Stimulated activated CD8-positive, alpha-beta memory T cell treated with anti-CD3 and anti-CD28 coated beads, Interleukin-12 subunit alpha, Interleukin-12 subunit beta, amount 100 ng/mL, for 4 hours (primary cell): ENCODE data around the gene TUBA4B.
"Not testable (repeated sequence)": the region's sequence is repeated elsewhere in the genome, so short reads cannot be mapped to it uniquely, and the experiment has no call there.

Experiments used
- DNase-seq: peaks from one replicate; pipeline ENCODE4 v3.0.0-alpha.2; 2020; ENCODE audit warnings: low read depth

TUBA4B gene

DNA sequence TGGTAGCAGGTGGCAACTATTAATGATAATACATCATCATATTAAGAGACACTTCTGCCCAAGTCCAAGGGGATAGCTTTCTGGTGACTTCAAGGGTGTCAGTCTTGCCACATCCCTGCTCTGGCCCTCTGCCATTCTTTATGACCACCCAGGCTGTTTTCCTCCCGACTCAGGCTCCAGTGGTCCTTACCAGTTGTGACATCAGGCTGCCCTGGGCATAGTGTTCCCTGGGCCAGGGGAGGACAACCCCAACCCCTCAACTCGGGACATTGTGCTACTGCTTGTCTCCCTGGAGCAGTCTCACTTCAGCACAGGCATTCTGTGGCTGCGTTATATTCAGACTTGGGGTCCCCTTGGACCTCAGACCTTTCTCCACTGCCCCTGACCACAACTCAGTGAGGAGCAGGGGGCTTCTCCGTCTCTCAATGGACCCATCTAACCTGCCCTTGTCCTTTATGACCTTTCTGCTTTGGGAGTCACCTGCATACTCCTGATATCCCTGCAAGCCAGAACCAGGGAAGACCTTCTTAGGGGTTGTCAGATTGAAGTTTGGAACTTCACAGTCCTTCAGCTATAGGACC, 39.0 kb downstream of the TUBA4B start:
- no peak for DNase-seq

DNA sequence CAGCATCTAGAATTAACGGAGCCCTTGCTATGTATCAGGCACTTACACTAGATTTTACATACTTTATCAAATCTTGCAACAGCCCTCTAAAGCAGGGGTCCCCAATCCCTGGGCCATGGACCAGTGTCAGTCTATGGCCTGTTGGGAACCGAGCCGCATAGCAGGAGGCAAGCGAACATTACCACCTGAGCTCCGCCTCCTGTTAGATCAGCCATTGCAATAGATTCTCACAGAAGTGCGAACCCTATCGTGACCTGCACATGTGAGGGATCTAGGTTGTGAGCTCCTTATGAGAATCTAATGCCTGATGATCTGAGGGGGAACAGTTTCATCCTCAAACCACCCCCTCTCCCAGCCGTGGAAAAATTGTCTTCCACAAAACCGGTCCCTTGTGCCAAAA, 39.6 kb downstream of the TUBA4B start:
- no peak for DNase-seq

DNA sequence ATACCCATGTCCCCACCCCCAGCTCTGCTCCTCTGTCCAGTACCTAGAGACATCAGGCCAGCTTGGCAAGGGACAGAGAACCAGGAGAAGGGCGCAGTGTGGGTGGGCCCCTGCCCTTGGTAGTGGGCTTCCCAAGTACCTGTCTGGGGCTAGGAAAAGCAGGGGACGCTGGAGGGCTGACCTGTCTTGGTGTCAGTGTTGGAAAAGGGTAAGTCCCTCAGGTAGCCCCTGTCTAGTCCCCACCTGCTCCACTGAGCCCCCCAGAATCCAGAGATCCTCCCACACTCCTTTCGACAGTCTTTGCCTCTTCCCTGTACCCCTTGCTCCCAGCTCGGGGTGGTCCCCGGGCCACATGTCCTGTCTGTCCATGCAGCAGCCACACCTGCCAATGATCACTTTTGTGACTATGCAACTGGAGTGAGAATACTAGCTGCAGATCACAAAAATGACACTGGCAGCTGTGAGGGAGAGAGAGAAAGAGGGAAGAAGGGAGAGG, 40.7 kb downstream of the TUBA4B start:
- no peak for DNase-seq

DNA sequence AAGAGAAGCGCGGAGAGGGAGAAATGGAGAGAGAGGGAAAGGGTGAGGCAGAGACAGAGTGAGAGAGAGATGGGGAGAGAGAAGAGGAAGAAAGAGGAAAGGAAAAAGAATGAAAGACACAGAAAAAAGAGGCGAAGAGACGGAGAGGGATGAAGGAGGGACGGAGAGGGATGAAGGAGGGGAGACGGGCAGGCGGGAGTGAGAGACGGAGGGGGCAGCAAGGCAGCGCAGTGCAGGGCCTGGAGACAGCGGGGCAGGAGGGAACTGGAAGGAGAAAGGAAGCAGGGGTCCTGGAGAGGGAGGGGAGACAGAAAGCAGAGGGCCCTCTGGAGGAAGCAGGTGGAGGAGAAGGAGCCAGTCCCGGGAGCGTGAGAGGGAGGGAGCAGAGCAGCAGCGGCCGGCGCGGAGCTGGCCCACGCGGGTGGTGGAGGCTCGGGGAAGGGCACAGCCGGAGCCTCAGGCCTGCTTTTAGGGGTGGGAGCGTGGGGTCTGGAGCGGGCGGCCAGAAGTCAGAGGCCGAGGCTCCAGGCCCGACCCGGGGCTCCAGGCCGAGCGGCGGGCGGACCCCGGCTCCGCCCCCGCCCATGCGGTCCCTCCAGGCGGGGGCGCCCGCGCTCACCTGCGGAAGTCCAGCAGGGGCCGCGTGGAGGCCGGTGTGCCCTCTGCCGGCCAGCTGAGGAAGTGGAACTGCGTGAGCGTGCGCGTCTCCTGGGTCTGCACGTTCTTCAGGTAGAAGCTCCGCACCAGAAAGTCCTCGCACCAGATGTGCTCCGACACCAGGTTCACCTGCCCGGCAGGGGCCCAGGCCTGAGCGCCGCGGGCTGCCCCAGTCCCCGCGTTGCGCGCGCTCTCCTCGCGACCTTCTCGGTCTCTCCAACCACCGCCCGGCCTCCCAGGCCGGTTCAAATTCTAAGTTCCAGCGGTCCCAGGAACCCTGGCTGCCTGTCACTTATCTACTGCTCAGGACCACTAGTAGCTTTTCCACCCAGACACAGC, 41.6 kb downstream of the TUBA4B start:
- DNase-seq: peak; percentile 82

DNA sequence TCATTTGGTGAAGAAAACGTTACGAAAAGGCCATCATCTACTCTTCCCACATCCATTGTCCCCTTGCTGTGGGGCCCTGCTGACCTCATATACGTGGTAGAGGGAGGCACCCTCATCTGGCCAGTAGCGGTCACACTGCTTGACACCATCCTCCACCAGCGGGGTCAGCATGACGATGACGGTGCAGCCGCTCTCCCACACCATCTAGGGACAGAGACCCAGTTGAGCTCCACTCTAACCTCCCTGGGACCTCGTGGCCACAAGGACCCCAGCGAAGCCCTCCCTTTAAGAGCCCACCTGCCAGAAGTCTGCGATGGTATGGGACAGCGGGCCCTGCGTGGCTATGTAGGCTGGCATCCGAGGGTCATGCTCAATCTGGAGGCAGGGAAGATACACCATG, 43.1 kb downstream of the TUBA4B start:
- DNase-seq: no peak

DNA sequence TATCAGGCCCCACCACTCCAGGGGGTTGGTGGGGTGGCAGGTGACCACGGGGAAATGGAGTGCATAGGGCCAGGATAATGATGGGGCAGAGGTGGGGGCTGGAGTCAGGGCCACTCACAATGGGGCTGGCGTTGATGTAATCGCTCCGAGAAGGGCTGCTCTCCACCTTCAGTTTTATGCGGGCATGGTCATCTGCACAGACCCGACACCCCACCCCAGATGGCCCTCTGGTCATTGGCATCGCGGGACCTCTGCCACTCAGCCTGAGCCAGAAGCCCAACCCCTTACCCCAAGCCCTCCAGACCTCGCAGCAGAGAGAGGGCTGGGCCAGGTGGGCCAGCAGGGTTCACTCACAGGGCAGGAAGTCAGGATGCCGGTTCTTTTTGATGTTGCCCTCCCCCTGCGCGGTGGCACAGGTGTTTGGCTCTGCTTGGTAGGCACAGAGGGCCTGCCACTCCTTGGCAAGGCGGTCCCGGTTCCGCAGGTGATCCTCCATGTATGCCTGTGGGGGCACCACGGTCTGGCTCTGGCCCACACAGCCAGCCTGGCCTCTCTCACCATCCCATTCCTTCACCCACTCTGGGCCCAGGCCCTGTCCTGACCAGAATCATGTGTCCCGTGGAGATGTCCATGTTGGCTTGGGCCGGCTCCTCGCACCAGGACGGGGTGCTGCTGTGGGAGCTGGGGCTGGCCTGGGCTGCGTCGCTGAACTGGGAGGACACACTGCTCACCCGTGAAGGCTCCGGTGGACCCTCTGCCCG, 43.8 kb downstream of the TUBA4B start:
- DNase-seq: no peak

DNA sequence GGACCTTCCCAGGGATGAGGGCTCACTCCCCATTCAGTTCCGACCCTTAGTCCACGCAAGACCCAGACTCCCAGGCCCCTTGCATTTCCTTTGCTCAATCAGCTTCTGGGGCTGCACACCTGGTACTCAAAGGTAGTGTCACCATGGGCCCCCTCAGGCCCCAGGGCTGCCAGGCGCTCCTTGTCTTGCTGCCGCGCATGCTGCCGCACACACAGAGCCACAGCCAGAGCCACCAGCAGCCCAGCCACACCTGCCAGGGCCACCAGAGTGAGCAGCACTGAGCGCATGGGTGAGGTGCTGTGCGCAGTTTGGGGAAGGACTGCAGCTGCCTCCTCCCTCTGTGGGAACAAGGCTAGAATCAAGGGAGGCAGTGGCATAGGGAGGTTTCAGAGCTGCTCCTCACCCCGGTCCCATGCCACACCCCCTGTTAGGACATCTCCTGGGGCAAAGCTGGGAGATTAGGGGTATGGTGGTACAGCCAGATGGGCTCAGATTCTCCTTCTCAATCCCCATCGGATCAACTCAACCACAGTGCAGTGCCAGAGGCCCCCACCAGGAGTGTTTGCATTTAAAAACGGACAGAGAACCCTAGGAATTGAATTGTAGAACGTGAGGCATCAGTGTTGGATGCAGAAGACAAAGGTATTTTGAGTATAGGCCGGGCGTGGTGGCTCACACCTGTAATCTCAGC, 44.9 kb downstream of the TUBA4B start:
- DNase-seq: no peak

DNA sequence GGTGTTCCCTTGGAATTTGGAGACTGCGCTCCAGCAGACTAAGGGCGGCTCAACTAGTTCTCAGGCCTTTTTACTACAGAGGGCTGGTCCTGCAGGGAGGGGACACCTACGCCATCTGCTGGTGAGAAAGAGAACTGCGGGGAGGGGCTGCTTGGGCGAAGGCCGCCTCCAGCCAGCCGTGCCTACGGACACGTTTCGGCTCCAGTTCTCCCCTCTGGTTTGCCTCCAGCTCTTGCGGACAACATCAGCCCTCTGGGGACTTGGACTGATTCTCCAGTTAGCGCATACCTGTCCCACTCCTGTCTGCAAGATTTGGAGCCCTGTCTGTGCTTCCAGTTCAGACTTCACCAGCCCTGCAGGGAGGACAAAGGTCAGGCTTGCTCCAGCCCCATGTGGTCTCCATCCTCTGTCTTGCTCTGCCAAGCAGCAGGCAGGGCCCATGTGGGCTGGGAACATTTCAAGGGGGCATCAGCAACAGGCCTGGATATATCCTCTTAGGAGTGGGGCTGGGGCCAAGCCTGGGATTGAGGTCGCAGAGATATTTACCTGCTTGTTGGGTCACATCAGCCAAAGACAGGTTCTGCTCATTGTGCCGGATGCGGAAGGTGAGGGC, 45.8 kb downstream of the TUBA4B start:
- peak; percentile 71 for DNase-seq

DNA sequence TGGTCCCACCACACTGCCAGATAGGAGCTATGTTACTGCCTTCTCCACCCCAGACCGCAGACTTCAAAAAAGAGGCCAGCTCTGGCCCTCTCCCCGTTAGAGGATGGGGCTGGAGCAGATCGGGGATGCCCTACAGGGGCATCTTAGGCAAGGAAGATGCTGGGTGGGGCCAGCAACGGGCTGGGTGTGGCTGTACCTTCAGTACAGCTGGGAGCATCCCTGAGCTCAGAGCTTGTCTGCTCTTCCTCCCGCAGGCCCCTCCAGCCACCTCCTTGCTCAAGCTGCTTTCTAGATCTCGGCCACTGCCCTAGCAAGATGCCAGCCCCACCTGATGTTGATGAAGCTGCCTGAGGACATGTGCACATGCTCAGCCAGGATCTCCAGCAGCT, 46.3 kb downstream of the TUBA4B start:
- no peak for DNase-seq

DNA sequence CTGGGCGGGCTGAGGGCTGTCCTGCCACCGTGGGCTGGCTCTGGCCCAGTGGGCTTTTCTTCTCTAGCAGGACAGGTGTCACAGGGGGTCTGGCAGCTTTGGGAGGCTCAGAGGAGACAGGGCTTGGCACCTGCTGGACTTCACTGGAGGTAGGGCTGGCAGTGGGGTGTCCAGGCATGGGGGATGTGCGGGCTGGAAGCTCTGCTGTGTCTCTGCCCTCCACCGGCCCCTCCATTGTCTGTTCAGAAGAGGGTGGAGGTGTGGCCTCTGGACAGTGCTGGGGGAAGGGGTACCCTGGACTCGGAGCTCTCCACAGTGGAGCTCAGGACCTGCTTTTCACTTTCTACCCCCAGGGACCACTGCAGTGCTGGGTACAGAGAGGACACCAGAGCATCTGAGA, 47.0 kb downstream of the TUBA4B start:
- DNase-seq: no peak

DNA sequence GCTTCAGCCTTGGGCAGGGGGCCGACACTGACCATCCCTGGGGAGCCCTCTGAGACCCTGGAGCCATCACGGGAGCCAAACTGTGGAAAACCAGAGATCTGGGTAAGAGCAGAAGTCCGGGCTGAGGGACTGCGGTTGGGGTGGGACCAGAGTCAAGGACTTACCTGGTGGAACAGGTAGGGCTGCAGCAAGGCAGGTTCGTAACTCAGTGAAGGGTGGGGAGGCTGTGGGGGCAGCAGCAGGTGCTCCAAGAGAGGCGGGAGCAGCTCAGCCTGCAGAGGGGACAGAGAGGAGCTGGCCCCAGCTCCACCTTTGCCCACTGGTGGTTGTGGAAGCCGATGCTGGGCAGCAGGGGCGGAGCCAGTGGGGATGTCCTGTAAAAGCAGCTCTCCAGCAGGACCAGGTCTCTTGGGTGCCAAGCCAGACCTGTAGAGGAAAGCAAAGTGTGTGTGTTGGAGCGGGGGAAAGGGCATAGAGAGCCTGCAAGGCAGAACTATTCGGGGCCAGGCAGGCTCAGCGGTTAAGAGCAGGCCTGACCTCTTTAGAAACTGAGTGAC, 49.4 kb downstream of the TUBA4B start:
- no peak for DNase-seq

DNA sequence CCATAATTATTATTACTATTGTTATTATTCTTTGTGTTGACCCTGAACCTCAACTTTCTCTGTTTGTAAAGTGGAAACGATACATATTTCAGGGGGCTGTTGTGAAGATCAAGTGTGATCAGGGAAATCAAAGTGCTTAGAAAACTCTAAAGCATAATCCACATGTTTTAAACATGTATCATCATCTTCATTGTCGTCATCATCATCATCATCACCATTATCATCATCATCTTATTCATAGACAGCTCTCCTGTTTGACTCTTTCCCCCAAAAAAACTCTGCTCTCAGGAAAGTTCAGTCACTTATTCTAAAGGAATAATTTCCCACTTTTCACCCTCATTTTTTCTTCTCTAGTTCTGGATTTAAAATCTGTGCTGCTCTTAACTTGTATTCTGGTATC, 51.2 kb downstream of the TUBA4B start:
- DNase-seq: no peak

DNA sequence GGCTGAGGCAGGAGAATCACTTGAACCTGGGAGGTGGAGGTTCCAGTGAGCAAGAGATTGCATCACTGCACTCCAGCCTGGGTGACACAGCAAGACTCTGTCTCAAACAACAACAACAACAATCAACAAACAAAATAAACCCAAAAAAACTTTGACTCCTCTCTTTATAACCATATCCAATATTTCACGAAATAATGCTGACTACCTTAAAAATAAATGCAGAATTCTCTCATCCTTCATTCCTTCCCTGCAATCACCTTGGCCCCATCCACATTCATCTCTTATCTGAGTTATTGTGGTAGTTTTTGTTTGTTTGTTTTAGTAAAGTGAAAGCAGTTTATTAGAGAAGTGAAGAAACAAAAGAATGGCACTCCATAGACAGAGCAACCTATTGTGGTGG, 53.0 kb downstream of the TUBA4B start:
- DNase-seq: no peak

DNA sequence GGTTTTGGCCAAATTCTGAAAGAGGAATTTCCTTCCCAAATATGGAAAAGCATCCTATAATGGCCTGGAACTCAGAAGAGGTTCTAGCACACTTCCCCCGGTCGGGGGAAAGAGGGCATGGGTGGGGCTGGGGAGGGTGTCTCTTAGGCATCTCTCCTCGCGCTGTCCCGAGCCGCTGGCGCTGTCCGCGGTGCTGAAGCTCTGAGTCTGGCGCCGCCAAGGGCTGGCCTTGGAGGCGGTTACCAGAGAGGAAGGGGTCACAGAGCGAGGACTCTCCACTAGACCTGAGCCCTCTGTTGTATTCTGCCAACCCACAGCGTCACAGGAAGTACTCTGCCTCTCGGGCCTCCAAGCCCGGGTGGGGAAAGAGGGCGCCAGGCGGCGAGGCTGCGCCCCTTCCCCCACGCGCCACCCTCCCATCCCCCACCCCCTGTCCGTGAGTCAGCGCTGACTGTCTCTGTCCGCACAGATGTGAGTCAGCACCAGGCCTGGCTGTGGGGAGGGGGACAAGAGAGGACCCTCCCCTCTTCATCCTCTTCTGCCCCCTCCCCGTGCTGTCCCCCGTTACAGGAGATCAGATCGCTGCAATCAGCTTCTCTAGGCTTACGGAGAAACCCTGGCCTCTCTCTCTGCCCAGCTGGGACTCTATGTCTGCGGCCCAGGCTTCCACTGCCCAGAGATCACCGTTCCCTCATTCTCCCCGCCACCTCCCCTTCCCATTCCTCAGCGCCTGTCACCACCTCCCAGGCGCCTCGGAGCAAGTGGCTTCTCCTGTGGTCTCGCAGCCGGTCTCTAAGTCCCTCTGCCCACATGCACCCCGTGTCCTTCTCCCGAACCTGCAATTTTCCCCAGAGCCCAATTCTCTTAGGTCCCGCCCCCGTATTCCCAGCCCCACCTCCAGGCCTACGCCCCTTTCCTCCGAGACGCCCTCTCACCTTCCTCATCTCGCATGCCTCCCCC, 55.4 kb downstream of the TUBA4B start:
- peak; percentile 25 for DNase-seq

DNA sequence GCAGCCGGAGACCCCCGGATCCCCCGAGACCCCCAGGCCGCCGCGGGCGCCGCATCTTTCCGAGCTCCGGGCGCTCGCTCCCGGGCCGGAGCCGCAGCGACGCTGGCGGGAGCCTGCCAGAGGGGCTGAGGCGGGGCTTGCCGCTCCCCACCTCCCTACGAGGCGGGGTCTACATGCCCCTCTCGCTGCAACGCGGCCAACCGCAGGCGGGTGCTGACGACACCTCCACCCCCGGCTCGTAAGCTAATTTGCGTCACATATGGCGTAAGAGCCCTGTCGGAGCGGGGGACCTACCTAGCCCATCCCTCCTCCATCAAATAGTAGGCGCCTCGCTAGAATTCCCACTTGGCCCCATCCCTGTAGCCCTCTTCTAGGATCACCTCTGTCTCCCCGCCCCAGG, 56.2 kb downstream of the TUBA4B start, which contains the start of gene PTPRN:
TSS of gene PTPRN (minus strand) at position 124 of the 400 bp plus-strand sequence. CDS start at position 55, 69 bp downstream.
- no peak for DNase-seq

DNA sequence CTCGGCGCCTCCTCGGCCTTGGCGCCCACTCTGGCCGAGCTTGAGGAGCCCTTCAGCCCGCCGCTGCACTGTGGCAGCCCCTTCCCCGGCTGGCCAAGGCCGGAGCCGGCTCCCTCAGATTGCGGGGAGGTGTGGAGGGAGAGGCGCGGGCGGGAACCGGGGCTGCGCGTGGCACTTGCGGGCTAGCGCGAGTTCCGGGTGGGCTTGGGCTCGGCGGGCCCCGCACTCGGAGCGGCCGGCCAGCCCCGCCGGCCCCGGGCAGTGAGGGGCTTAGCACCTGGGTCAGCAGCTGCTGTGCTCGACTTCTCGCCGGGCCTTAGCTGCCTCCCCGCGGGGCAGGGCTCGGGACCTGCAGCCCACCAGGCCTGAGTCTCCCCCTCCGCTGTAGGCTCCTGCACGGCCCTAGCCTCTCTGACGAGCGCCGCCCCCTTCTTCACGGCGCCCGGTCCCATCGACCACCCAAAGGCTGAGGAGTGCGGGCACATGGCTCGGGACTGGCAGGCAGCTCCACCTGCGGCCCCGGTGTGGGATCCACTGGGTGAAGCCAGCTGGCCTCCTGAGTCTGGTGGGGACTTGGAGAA, 59.7 kb downstream of the TUBA4B start:
- DNase-seq: not testable (repeated sequence)

DNA sequence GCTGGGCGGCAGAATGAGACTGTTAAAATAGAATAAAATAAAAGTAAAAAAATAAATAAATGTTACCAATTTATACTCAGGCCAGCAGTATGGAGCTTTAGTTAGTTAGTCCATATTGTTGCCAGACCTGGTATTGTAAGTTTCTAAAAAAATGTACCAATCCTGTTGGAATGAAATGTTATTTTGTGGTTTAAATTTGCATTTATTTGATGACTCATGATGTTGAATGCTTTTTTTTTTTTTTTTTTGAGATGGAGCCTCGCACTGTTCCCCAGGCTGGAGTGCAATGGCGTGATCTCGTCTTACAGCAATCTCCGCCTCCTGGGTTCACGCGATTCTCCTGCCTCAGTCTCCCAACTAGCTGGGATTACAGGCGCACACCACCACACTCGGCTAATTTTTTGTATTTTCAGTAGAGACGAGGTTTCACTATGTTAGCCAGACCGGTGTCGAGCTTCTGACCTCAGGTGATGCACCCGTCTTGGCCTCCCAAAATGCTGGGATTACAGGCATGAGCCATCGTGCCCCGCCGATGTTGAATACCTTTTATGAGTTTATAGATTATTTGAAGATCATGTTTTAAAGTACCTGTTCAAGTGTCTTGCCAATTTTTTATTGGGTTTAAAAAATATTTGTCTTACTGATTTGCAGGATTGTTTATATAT, 61.9 kb downstream of the TUBA4B start:
- DNase-seq: no peak
